Rectal smooth muscle tissue (tissue), 1 donor: Measurements from ENCODE around the gene FCER2.

Experiments used
- H3K27ac ChIP-seq: one replicate; pipeline ENCODE4 v1.7.0; 2013; ENCODE audit warnings: low read depth, low read length, inconsistent platforms
- H3K27me3 ChIP-seq: one replicate; pipeline ENCODE4 v1.7.0; 2013; ENCODE audit warnings: low read length; ENCODE audit not compliant: control insufficient read depth, insufficient read depth
- H3K36me3 ChIP-seq: one replicate; pipeline ENCODE4 v1.7.0; 2013; ENCODE audit warnings: low read length; ENCODE audit not compliant: control insufficient read depth, insufficient read depth
- H3K4me1 ChIP-seq: one replicate; pipeline ENCODE4 v1.7.0; 2013; ENCODE audit warnings: low read length; ENCODE audit not compliant: control insufficient read depth, insufficient read depth
- H3K4me3 ChIP-seq: one replicate; pipeline ENCODE4 v1.7.0; 2013; ENCODE audit warnings: low read length
- H3K9ac ChIP-seq: one replicate; pipeline ENCODE4 v1.7.0; 2013; ENCODE audit warnings: low read length

Gene FCER2

GRCh38 chr19:7677669-7678311, 24.1 kb downstream of the FCER2 start:
- Histone ChIP-seq H3K36me3 (peaks cover 7% of the 10 kb centered on the region), H3K9ac (no peak overlapping the region), H3K27ac (no peak overlapping the region), H3K4me3 (no peak overlapping the region), H3K4me1 (peaks cover 2% of the 10 kb centered on the region), H3K27me3 (no peaks in the 10 kb centered on the region)

- H3K9ac ChIP-seq = no peak within 1 kb of the TSS
- no peaks in the 10 kb centered on the region for H3K27me3 ChIP-seq
- peaks cover under 1% of the 10 kb centered on the region for H3K36me3 ChIP-seq
- peaks cover 2% of the 10 kb centered on the region for H3K4me1 ChIP-seq
- no peak within 1 kb of the TSS for H3K4me3 ChIP-seq
- no peak within 1 kb of the TSS for H3K27ac ChIP-seq
Measured at GRCh38 chr19:7676854-7677253, 25.1 kb downstream of the FCER2 start, which contains the start of gene MCEMP1. TSS of gene MCEMP1 (plus strand) at chr19:7677090. CDS start at chr19:7677121, 31 bp downstream.

GRCh38 chr19:7676376-7676775, 25.6 kb downstream of the FCER2 start:
- H3K4me1 ChIP-seq = peaks cover 2% of the 10 kb centered on the region

DNA sequence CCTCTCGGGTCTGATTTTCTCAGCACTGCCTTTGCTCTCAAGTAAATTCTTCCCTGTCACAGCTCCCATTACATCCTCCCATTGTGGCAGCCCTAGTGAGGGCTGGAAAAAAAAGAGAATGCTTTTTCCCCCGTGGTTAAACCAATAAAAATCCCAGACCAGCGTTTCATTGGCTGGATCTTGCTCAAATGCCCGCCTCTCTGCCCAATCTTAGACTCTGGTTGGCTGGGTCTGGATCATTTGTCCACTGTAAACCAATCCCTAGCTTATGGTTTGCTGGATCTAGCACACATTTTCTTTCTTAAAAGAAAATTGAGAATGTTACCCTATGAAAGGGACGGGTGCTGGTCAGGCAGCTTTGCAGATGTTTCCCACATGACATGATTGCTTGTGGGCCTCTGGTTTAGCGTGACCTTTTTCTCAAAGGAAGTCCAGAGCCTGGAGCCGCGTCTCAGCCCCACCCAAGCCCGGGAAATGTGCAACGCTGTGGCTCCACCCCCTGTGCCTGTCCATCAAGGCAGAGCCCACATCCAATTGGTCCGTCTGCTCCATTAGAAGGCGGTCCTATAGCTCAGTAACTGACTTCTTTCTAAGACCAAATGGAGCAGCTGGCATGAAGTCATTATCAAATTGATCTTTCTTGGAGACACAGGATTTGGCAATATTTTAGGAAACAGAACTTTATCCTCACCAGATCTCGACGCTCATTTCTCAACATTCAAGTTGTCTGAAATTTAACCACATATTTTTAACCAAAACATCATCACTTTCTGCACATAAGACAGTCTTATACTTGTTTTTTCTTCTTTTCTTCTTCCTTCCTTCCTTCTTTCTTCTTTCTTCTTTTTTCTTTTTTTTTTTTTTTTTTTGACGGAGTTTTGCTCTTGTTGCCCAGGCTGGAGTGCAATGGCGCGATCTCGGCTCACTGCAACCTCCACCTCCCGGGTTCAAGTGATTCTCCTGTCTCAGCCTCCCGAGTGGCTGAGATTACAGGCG, 27.6 kb downstream of the FCER2 start:
- H3K4me1 ChIP-seq = no peaks in the 10 kb centered on the region
- H3K27me3 ChIP-seq = peaks cover 4% of the 10 kb centered on the region
- no peak overlapping the region for H3K4me3 ChIP-seq
- H3K27ac ChIP-seq = no peak overlapping the region
- no peaks in the 10 kb centered on the region for H3K36me3 ChIP-seq
- no peak overlapping the region for H3K9ac ChIP-seq

More at GRCh38 chr19:7676376-7676775, 25.6 kb downstream of the FCER2 start:
- Histone ChIP-seq H3K9ac (no peak overlapping the region), H3K36me3 (no peaks in the 10 kb centered on the region), H3K27ac (no peak overlapping the region), H3K27me3 (no peaks in the 10 kb centered on the region), H3K4me3 (no peak overlapping the region)

DNA sequence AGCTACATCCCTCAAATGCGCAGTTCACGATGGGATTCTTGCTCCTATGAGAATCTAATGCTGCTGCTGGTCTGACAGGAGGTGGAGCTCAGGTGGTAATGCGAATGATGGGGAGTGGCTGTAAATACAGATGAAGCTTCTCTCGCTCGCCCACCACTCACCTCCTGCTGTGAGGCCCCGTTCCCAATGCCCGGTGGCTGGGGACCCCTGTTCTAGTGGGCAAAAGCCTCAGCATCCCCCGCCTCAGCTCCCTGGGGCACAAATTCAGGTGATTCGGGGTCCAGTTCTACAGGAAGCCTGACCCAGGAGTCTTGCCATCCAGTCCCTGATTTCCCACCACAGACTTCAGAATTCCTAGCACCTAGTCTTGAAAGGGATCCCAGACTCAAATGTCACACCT, 29.4 kb downstream of the FCER2 start:
- H3K27me3 ChIP-seq = peaks cover 4% of the 10 kb centered on the region
- H3K27ac ChIP-seq = no peak overlapping the region
- H3K4me3 ChIP-seq = no peak overlapping the region

GRCh38 chr19:7670790-7671189, 31.1 kb downstream of the FCER2 start:
- H3K4me3 ChIP-seq = no peak overlapping the region
- H3K27ac ChIP-seq = no peak overlapping the region
- H3K27me3 ChIP-seq = peaks cover 4% of the 10 kb centered on the region
- no peaks in the 10 kb centered on the region for H3K36me3 ChIP-seq
- no peak overlapping the region for H3K9ac ChIP-seq
- H3K4me1 ChIP-seq = no peaks in the 10 kb centered on the region

More for the DNA sequence above, 29.4 kb downstream of the FCER2 start:
- H3K9ac ChIP-seq = no peak overlapping the region
- no peaks in the 10 kb centered on the region for H3K4me1 ChIP-seq
- no peaks in the 10 kb centered on the region for H3K36me3 ChIP-seq

DNA sequence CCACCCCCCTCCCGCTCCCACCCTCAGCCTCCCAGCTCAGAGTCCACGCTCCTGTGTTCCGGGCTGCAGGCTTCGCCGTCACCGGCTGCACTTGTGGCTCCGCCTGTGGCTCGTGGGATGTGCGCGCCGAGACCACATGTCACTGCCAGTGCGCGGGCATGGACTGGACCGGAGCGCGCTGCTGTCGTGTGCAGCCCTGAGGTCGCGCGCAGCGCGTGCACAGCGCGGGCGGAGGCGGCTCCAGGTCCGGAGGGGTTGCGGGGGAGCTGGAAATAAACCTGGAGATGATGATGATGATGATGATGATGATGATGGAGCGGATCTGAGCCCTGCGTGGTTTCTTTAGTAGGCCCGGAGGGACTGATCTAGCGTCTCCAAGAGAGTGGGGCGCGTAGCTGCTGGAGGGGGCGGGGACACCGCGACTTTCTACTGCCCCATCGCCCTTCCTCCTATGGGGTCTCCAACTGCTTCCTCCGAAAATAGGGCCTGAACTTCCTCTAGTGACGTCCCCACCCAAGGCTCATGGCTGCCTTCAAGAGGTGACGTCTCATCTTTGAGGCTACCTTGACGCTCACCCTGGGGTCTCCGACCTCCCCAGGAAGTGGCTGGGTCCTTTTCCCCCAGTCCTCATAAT, 31.7 kb downstream of the FCER2 start:
- Histone ChIP-seq H3K27ac (no peak overlapping the region), H3K4me3 (no peak overlapping the region), H3K27me3 (peaks cover 4% of the 10 kb centered on the region), H3K4me1 (no peaks in the 10 kb centered on the region), H3K36me3 (no peaks in the 10 kb centered on the region), H3K9ac (no peak overlapping the region)

- no peaks in the 10 kb centered on the region for H3K36me3 ChIP-seq
- H3K9ac ChIP-seq = no peak overlapping the region
- peaks cover 4% of the 10 kb centered on the region for H3K27me3 ChIP-seq
- no peaks in the 10 kb centered on the region for H3K4me1 ChIP-seq
- no peak overlapping the region for H3K27ac ChIP-seq
- H3K4me3 ChIP-seq = no peak overlapping the region
Measured at GRCh38 chr19:7669641-7670040, 32.3 kb downstream of the FCER2 start.

GRCh38 chr19:7668842-7669241, 33.1 kb downstream of the FCER2 start, which contains the start of gene RETN:
TSS of gene RETN (plus strand) at chr19:7669049. CDS start at chr19:7669327, 278 bp downstream.
- H3K9ac ChIP-seq = no peak within 1 kb of the TSS
- no peaks in the 10 kb centered on the region for H3K4me1 ChIP-seq
- H3K4me3 ChIP-seq = no peak within 1 kb of the TSS
- H3K36me3 ChIP-seq = no peaks in the 10 kb centered on the region
- peaks cover 4% of the 10 kb centered on the region for H3K27me3 ChIP-seq
- no peak within 1 kb of the TSS for H3K27ac ChIP-seq

DNA sequence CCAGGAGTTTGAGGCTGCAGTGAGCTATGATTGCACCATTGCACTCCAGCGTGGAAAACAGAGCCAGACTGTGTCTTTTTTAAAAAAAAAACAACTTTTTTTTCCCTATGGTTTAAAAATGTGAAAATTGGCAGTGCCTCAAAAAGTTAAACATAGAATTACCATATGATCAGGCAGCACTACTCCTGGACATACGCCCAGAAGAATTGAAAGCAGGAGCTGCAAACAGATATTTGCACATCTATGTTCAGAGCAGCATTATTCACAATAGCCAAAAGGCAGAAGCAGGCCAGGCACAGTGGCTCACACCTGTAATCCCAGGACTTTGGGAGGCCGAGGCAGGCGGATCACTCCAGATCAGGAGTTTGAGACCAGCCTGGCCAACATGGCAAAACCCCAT, 36.9 kb downstream of the FCER2 start:
- Histone ChIP-seq H3K4me1 (no peaks in the 10 kb centered on the region), H3K27me3 (no peaks in the 10 kb centered on the region), H3K36me3 (no peaks in the 10 kb centered on the region), H3K4me3 (no peak overlapping the region), H3K9ac (no peak overlapping the region), H3K27ac (no peak overlapping the region)

DNA sequence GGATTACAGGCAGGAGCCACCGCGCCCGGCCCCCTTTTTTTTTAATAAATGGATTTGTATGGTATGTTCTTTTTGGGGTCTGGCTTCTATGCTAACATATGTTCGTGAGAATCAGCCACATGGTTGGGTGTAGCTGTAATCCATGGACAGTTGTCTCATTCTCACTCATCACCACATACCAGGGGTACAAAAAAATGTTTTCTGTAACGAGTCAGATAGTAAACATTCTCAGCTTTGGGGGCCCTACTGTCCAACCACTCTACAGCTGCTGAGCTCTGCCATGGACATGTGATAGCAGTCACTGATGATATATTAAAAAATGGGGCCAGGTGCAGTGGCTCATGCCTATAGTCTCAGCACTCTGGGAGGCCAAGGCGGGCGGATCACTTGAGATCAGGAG, 38.2 kb downstream of the FCER2 start:
- Histone ChIP-seq H3K27me3 (no peaks in the 10 kb centered on the region), H3K4me3 (no peak overlapping the region), H3K36me3 (no peaks in the 10 kb centered on the region), H3K4me1 (no peaks in the 10 kb centered on the region), H3K9ac (no peak overlapping the region), H3K27ac (no peak overlapping the region)

GRCh38 chr19:7662657-7663056, 39.3 kb downstream of the FCER2 start:
- Histone ChIP-seq H3K9ac (no peak overlapping the region), H3K27ac (no peak overlapping the region), H3K4me3 (no peak overlapping the region), H3K4me1 (no peaks in the 10 kb centered on the region), H3K36me3 (no peaks in the 10 kb centered on the region), H3K27me3 (no peaks in the 10 kb centered on the region)
